Adipose tissue (tissue), 3 donors: ENCODE measurements around the gene PHOSPHO1. TPM values are rescaled to one million over a fixed set of nuclear protein-coding genes. Genes with fewer than 3 reads are reported as not detected.
"Not testable (repeated sequence)": the region's sequence is repeated elsewhere in the genome, so short reads cannot be mapped to it uniquely, and the experiment has no call there.

Experiments used
- H3K27ac ChIP-seq: one replicate; pipeline ENCODE4 v1.5.1; 2013; ENCODE audit warnings: low read depth, low read length
- WGBS, 3 donors: extraction: QIAGEN DNeasy Blood & Tissue Kit; methylation state at CpG; one replicate each; pipeline ENCODE4 v1.1.7; 2013; 5-methylcytosine and 5-hydroxymethylcytosine counted together
- polyA plus RNA-seq, 3 donors: library from polyadenylated mRNA; stranded (reverse); fragments of 200-250 nt; gene quantifications; one replicate each; pipeline ENCODE4 v1.2.3, GENCODE V29; 2013
- donor health status: healthy with polysubstance abuse.
- donor health status: Bipolar disorder and iron deficiency.
- donor health status: healthy.

Gene PHOSPHO1, protein sequence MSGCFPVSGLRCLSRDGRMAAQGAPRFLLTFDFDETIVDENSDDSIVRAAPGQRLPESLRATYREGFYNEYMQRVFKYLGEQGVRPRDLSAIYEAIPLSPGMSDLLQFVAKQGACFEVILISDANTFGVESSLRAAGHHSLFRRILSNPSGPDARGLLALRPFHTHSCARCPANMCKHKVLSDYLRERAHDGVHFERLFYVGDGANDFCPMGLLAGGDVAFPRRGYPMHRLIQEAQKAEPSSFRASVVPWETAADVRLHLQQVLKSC
- polyA plus RNA-seq: 1 to 10 TPM in 2 of 3 donors, not detected in 1; 1.2 to 2.4 TPM

DNA sequence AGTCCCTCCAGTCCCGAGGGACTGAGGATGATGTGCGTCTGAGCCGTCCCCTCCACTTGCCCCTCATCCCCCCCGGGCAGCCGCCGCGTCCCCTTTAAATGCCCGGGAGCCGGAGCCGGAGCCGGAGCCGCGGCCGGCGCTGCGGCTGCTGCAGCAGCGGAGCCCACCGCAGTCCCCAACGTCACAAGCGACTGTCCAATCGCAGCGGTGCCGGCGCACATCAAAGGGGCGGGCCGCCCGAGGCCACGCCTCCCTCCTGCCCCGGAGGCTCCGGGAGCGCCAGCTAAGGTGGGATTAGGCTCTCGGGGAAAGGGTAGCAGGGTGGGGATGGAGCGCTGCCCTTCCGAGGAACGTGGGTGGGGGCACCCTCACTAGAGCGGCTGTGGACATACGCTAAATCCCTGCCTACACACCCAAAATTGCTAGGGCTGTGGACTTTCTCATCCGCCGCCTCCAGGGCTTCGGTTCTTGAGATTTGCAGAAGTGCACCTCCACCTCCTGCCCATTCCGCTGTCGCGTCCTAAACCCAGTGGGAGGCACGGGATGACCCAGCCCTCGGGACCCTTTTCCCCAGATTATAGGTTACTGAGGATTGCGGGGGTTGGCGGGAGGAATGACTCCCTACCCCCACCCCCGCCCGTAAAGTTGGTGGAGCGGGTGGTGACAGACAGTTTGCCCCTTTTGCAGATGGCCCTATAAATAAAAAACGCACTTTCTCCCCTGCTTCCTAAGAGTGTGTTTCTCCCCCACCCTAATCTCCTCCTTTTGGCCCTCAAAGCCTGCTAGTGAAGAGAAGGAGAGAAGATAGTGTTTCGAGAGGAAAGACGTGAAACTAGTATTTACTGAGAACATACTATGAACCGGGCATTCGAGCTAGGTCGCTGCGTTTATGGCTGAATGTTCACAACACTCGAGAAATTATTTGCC is at the start of gene PHOSPHO1:
PHOSPHO1 (minus strand) TSS at position 152 of the 927 bp plus-strand sequence. CDS start 4,096 bp downstream, outside the sequence.
- H3K27ac ChIP-seq: no peak within 1 kb of the TSS

DNA sequence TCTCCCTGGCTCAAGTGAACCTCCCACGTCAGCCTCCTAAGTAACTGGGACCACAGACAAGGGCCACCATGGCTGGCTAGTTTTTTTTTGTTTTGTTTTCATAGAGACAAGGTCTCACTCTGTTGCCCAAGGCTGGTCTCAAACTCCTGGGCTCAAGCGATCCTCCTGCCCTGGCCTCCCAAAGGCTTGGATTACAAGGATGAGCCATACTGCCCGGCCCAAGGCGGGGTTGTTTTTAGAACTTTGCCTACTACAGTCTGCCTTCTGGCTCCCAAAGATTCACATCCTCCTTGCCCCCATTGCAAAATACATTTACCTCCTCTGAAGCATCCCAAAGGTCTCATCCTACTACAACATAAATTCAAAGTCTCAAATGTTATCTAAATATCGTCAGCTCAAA is 49.5 kb upstream of the PHOSPHO1 start:
- 73 to 90% (median 90%) methylated on average over 5 of the region's 5 CpGs for WGBS, 3 donors
- H3K27ac ChIP-seq: no peak overlapping the region

More for the DNA sequence above, at the start of gene PHOSPHO1:
- WGBS, 3 donors: 2 to 5% (median 4%) methylated on average over 57 to 58 of the region's 58 CpGs

DNA sequence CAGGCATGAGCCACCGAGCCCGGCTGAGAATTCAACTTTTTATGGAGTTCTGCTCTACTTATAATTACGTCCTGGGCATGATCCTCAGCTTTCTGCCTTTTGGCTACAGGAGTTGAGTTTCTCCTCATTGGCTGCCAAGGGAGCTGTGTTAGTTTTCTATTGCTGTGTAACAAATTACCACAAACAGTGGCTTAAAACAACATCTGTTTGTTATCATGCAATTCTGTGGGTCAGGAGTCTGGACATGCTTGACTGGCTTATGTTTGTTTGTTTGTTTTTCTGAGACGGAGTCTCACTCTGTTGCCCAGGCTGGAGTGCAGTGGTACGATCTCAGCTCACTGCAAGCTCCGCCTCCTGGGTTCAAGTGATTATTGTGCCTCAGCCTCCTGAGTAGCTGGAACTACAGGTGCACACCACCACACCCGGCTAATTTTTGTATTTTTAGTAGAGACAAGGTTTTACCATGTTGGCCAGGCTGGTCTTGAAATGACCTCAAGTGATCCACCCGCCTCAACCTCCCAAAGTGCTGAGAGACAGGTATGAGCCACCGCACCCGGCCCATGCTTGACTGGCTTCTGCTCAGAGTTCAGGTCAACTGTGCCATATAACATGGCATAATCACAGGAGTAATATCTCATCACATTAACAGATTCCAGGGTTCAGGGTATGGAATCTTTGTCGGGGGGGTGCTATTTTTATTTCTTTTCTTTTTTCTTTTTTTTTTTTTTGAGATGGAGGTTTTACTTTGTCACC is 48.9 kb upstream of the PHOSPHO1 start:
- not testable (repeated sequence) for H3K27ac ChIP-seq
- 88 to 90% (median 89%) methylated on average over 11 of the region's 11 CpGs for WGBS, 3 donors

DNA sequence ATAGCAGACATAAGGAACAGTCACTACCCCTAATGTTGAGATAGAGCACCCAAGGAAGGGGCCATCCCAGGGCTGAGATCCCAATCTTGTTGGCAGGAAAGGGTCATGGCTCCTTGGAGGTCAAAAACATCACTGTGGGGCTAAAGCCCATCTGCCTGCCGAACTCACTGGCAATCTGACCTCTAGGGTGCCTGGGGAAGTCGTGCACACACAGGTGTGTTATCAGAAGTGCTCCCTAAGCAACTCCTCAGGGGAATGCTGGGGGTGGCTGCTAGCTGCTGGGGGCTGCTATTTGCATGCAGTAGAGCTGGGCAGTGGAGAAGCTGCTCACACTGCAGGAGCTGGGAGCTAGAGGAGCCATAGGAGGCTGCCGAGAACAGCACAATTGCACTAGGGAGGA is 47.5 kb upstream of the PHOSPHO1 start:
- WGBS, 3 donors: 31 to 61% (median 51%) methylated on average over 3 of the region's 3 CpGs
- no peak overlapping the region for H3K27ac ChIP-seq

DNA sequence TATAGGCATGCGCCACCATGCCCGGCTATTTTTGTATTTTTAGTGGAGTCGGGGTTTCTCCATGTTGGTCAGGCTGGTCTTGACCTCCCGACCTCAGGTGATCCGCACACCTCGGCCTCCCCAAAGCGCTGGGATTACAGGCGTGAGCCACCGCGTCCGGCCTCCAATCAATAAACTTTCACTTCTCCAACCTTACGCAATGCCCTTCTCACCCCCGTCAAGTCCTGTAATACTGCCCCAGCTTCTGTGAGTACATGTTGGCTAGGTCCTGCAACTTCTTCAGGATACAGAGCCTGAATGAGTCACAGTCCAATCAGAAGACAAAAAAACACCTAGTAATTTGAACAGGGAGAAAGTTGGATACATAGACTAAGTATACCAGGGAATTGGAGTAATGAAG is 47.1 kb upstream of the PHOSPHO1 start:
- 86 to 88% (median 87%) methylated on average over 13 of the region's 13 CpGs for WGBS, 3 donors

DNA sequence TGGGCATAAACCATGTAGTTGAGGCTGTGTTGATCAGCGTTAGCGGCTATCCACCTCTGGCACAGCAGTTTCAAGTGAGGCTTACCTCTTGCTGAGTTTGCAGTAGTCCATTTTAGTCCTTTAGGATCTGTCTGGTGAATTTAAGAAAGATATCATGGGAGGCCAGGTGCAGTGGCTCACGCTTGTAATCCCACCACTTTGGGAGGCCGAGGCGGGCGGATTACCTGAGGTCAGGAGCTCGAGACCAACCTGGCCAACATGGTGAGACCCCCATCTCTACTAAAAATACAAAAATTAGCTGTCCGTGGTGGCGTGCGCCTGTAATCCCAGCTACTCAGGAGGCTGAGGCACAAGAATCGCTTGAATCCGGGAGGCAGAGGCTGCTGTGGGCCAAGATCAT is 45.4 kb upstream of the PHOSPHO1 start:
- WGBS, 3 donors: 93 to 97% (median 93%) methylated on average over 12 of the region's 12 CpGs
- not testable (repeated sequence) for H3K27ac ChIP-seq

More for the DNA sequence above, 47.1 kb upstream of the PHOSPHO1 start:
- H3K27ac ChIP-seq: no peak overlapping the region

DNA sequence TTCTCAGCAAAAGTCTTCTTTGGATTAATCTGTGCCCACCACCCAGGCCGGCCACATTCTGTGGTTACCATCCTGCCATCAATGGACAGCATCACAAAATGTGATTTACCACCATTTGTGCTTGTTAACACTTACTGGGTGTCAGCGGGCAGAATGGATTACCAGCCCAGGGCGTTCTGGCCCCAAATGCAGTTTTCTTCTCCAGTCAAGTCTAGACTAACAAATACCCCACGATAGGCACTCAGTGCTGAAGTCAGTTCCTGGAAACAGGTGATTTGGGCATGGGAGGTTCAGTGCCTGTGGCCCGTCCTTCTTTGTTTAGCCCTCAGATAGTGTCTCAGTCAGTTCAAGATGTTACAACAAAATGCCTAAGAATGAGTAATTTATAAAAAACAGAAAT is 38.8 kb upstream of the PHOSPHO1 start:
- WGBS, 3 donors: 75 to 84% (median 78%) methylated on average over 5 of the region's 5 CpGs
- no peak overlapping the region for H3K27ac ChIP-seq

DNA sequence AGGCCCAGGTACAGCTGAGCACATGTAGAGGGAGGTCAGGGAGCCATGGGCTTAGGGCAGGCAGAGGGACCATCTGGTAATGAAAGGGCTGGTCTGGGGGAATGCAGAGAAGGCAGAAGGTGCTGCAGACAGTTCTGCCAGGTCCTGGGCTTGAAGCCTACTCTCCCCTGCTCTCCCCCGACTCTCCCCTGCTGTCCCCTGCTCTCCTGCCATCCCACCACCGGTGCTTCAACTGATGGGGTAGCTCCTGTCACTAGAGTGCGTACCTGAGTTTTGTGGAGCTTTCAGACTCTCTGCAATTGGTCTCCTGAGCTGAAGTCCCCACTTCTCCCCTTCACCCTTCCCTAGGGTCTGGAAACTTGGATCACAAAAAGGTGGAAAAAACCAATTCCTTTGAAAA is 37.3 kb upstream of the PHOSPHO1 start:
- 78 to 91% (median 90%) methylated on average over 3 of the region's 3 CpGs for WGBS, 3 donors
- H3K27ac ChIP-seq: no peak overlapping the region

DNA sequence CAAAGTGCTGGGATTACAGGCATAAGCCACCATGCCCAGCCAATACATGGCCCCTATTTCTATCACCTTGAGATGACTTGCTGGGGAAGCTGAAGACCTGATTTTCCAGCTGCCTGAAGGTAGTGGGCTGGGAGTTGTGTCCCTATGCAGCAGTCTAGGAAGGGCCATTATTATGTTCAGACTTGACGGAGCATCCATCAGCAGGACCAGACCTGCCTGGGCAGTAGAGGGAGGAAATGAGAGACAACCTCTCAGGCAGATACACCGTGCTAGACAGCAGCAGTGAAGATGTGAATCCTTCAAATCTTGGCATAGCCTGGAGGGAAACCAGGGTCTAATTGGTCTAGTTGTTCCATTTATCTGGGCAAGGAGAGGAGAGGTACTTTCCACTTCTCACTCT is 35.6 kb upstream of the PHOSPHO1 start:
- 87 to 97% (median 87%) methylated on average over 2 of the region's 2 CpGs for WGBS, 3 donors
- no peak overlapping the region for H3K27ac ChIP-seq

DNA sequence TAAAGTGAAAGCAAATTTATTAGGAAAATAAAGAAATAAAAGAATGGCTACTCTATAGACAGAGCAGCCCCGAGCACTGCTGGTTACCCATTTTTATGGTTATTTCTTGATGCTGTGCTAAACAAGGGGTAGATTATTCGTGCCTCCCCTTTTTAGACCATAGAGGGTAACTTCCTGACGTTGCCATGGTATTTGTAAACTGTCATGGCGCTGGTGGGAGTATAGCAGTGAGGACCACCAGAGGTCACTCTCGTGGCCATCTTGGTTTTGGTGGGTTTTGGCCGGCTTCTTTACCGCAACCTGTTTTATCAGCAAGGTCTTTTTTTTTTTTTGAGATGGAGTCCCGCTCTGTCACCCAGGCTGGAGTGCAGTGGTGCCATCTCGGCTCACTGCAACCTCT is 31.0 kb upstream of the PHOSPHO1 start:
- WGBS, 3 donors: 89 to 93% (median 93%) methylated on average over 9 of the region's 9 CpGs
- H3K27ac ChIP-seq: not testable (repeated sequence)

DNA sequence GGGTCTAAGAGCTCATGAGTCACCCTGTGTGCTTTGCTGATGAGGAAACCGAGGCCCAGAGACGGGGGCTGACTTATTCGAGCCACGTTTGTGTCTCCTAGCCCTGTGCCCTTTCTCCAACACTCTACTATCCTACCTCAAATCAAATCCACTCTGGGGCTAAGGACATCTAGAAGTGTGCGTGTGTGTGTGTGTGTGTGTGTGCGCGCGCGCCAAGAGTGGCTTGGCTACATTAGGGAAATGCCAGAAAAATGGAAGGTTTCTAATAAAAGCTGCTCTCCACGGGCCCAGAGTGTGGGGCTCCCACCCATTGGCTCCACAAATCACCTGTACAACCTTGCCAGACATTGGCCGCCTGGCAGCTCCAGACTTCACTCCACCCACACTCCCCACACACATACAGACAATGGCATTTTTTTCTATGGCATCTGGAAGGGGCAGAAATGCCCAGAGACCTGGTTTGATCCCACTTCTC is 30.3 kb upstream of the PHOSPHO1 start:
- H3K27ac ChIP-seq: no peak overlapping the region
- 45 to 55% (median 54%) methylated on average over 11 of the region's 11 CpGs for WGBS, 3 donors

DNA sequence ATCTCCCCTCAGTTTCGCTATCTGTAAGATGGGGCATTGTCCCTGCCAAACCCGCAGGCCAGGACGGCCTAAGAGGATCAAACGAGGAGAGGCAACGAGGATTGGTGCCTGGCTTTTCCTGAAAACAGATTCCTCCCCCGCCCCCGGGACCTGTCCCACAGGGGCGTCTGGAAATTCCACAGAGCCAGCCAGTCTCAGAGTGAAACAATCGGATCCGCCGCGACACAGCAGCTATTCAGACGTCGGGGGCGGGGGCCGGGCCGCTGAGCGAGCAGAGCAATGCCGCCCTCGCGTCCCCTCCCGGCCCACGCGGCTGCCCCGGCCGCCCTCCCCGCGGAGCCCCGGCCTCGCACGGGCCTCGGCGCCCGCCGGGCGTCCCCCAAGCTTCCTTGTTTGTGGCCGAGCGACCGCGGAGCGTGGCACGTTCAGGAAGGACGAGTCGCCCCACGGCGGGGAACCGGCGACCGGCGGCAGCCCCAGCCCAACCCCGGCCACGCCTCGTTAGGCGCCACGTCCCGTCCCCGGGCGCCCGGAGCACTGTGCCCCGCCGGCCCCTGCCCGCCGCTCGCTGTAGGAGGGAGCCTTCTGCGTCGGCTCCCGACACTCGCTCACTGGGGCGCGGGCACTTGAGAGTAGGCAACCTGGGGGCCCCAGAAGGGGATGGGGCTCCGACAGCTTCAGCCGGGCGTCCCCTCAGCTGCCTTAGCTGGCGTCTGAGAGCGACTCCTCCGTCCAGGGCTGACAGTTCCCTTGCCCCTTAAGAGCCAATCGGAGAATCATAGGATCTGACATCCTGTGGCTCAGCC is 29.6 kb upstream of the PHOSPHO1 start:
- 0 to 2% (median 1%) methylated on average over 57 to 77 of the region's 77 CpGs for WGBS, 3 donors
- H3K27ac ChIP-seq: peak overlapping the region; percentile 9

DNA sequence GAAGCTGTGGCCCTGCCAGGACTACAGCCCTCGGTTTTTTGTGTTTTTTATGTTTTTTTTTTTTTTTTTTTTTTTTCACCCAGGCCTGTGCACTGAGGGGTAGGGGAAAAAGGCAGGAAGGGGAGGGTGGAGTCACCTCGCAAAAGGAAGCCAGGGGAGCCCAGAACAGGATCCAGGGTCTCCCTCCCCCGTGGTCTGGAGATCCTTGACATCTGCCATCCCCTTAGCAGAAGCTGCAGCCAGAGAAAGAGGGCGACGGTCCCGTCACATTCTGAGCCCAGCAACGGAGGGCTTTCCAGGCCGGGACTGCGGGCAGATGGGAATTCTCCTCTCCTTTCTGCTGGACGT is 29.1 kb upstream of the PHOSPHO1 start:
- 8 to 25% (median 10%) methylated on average over 10 of the region's 10 CpGs for WGBS, 3 donors
- H3K27ac ChIP-seq: no peak overlapping the region

DNA sequence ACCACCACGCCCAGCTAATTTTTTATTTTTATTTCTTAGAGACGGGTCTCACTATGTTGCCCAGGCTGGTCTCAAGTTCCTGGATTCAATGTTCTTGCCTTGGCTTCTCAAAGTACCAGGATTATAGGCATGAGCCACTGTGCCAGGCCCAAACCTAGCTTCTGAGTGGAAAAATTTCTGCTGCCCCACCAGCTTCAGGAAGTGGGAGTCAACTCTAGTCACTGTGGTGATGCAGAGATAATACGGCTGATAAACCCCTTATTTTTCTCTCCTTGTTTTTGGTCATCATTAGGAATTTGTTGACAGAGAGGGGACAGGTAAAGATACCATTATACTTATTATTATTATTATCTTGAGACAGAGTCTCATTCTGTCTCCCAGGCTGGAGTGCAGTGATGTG is 27.8 kb upstream of the PHOSPHO1 start:
- 83 to 87% (median 83%) methylated on average over 3 of the region's 3 CpGs for WGBS, 3 donors
- H3K27ac ChIP-seq: no peak overlapping the region

DNA sequence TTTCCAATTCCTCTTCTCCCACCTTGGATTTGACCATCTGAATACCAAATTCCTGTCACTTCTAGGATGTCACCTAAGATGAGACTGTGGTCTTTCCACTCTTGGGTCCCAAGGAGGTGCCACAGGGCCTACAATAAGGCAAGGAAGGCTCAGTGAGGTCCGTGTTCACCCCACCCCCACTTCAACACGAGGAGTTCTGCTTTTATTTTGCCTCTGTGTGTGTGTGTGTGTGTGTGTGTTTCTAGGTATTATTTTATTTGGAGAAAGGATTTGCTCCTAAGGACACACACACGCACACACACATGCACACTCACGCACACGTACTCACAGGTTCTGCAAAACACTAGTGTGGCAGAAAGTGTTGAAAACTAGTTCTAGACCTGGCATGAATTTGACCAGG is 24.5 kb upstream of the PHOSPHO1 start:
- 57 to 75% (median 69%) methylated on average over 5 of the region's 5 CpGs for WGBS, 3 donors
- H3K27ac ChIP-seq: no peak overlapping the region

DNA sequence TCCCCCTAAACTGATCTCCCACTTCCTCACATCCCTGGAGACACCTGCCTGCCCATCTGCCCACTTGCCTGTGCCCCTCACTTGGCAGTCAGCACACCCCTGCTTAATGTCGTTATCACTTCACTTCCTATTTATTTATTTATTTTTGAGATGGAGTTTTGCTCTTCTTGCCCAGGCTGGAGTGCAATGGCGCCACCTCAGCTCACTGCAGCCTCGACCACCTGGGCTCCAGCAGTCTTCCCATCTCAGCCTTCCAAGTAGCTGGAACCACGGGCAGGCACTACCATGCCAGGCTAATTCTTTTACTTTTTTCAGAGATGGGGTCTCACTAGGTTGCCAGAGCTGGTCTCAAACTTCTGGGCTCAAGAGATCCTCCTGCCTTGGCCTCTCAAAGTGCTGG is 23.5 kb upstream of the PHOSPHO1 start:
- H3K27ac ChIP-seq: no peak overlapping the region
- 59 to 77% (median 73%) methylated on average over 4 of the region's 4 CpGs for WGBS, 3 donors

DNA sequence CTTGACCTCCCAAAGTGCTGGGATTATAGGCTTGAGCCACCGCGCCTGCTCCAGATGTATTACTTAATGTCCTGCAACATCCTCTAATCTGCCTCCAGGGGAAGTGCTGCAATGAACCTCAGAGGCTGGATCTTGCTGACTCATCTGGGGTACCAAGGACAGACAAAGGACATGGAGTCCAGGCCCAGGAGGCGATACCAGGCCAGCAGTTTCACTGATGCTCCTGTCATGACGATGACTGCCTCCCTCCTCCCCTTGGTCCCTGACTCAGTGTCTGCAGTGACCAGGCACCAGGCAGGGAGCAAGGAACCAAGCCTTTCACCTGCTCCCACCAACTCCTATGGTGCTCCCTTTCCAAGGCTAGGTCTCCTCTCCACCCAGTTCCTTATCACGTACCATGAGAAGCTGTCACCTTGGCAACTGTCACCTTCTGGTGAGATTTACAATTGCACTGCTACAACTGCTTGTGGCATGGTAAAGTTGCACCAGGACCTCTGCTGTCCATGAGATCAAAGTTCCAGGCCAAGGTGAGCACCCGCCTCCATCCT is 21.6 kb upstream of the PHOSPHO1 start:
- 63 to 76% (median 65%) methylated on average over 6 of the region's 6 CpGs for WGBS, 3 donors
- H3K27ac ChIP-seq: no peak overlapping the region
